Left cardiac atrium (tissue), 4 donors: ENCODE results near the gene FGFRL1. TPM values are rescaled to one million over a fixed set of nuclear protein-coding genes. Genes with fewer than 3 reads are reported as not detected.

Experiments
- ATAC-seq, 2 donors: fragments of 200-7000 bp; cut with Tn5 transposase; one replicate each; pipeline ENCODE4 v1.9.1; 2020; ENCODE audit warnings: mild to moderate bottlenecking in 2 of 2, moderate library complexity in 2 of 2
- DNase-seq: peaks from one replicate; pipeline ENCODE4 v3.0.0-alpha.2; 2020
- intact Hi-C, 2 donors: fragments of 100-400 bp; cut with DNase I; formaldehyde crosslinking; loops; one replicate each; pipeline versions ENCODE4 v1.14.1 to v1.15.1; 2022 to 2023
- total RNA-seq, 2 donors: library from RNA; stranded (reverse); fragmentation: NEBNext Ultra II Directional; extraction: Animal tissue kit (Norgen Biotek cat#: 25700); gene quantifications; one replicate each; pipeline ENCODE4 v1.2.1, GENCODE V29; 2021
- donor health status: DM: no; HTN: yes; CAD: no.
- donor health status: DM: no; HTN: yes; CAD: no; lungs with severe emphysema.
- donor health status: DM: yes; HTN: yes; CAD: no.
- donor health status: Dilated cardiomyopathy.

Gene FGFRL1
- total RNA-seq, 2 donors from 2014 or later: 21.6 to 29.0 TPM

DNA sequence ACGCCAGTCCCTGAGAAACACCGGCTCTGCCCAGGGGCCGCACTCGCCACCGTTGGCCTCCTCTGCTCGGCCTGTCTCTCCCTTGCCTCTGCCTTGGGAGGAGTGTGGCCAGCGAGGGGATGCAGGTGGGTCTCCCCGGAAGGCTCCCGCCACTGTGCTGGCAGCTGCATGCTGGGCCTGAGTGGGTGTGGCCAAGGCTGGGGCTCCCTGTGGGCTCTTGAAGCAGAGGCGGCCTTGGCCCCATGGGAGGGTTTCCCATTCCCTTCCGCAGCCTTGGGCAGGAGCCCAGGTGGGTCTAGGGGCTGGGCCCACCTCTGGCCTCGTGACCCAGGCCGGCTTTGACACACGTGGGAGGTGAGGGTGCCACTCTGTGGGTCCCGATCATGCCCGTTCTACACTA lies 19.1 kb downstream of the FGFRL1 start:
- ATAC-seq: no peak
- intact Hi-C loops: no loop called here
- no peak for DNase-seq

DNA sequence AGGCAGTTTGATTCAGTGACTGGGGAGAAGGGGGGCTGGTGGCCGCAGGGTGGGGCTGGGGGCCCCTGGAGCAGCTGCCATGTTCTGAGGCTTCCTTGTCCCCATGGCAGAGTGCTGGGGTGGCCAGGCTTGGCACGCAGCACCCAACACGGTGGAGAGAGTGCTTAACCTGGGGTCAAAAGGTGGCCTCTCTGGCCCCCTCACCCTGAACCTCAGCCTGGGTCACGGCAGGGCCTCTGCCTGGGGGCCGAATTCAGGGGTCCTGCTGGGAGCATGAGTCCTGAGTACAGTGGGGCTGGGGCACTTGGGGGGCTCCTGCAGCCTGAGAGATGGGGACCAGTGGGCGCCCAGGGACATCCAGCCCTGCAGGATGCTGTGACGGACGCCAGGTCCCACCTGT lies 19.9 kb downstream of the FGFRL1 start:
- intact Hi-C loops: no loop called here
- DNase-seq: no peak
- ATAC-seq: no peak

DNA sequence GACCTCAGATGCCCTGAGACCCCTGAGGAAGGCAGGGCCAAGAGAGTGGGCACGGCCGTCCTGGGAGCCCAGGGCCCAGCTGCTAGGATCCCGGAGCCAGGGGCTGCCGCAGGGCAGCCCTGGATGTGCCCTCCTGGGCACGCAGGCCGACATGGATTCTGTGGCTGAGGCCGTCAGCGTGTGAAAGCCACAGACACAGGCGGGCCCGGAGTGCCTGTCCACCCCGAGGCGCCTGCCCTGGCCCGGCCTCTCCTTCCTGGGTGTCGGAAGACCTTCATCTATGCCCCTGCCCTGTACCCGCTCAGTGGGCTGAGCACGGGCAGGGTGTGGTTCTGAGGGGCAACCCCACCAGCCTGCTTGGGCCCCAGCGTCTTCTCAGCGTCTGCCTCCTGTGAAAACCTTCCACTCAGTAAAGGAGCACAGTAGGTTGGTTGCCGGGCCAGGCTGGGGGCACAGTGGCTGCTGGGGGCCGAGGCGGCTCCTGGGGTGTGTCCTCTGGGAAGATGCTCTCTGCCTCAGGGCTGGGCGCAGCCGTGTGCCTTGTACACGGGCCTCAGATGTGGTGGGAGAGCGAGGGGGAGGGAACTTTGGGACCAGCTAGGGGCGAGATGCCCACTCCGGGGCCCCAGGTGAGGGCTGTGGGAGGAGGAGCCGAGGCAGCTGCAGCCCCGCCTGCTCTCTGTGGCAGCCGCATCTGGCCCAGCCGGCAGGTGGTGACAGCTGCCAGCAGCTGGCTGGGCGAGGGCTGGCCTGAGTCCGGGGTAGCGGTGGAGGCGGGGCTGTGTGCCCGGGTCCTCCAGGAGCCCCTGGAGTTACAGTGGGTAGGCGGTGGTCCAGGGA lies 20.8 kb downstream of the FGFRL1 start:
- ATAC-seq (no peak), DNase-seq (no peak)
- intact Hi-C loops: no loop called here

DNA sequence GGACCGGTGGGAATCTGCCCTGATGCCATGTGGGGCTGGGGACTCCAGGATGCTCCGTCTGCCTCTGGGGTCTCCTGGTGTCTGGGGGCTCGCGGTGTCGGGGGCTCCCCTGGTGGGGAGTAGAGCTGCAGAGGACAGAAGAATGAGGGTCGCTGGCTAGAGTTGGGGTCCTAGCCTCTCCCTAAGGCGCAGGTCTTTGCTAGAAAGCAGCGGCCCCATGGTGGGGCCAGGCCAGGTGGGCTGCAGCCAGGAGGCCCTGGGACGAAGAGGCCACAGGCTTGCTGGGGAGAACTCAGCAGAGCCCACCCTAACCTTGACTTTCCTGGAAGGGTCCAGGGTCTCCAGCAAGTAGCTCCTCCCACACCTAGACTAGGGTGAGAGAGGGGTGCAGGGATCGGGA lies 21.4 kb downstream of the FGFRL1 start:
- DNase-seq (no peak), ATAC-seq (no peak)
- intact Hi-C loops: no loop called here

DNA sequence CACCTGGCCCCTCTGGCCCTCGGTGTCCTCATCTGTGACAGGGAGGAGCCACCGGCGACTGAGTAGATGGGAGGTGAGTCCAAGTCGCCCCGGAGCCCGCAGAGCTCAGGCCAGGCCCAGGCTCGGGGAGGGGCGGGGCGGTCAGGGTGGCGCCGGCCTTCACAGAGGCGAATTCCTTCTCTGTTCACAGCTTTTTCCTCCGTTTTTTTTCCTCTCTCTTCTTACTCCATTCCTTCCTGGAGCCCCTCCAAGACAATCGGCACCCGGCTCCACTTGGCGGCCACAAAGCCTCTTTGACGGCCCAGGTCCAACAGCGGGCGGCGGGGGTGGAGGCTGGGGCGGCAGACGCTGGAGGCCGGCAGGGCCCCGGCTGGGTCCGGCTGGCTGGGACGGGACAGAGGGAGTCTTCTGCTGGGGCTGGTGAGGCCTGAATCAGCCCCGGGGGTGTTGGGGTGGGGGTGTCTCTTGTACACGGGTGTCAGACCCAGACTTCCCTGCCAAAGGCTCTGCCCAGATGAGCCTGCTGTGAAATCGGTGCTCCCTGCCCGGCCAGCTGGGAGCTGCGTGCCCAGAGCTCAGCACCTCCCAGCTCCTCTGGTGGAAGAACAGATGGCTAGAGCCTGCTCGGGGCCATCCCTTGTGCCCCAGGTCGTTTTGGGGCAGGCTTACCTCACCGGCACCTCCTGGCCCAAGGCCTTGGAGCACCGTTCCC lies 22.6 kb downstream of the FGFRL1 start:
- intact Hi-C loops: no loop called here
- DNase-seq (peak; percentile 78), ATAC-seq (peak; percentile 42 to 63)

DNA sequence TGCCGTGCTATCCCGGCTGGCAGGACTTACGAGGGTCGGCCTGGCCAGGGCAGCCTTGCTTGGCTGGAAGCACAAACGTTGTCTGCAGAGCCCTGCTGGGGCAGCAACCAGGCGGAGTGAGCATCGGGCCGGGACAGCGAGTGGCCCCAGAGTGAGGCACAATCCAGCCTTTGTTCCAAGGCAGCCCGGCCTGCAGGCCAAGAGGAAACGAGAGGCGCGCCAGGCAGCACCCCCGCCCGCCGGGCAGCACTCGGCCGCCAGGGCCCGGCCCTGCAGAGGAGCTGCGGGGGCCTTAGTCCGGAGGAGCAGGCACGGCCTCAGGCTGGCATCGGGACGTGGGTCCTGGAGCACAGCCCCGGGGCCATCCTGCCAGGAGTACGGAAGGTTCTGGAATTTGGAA lies 24.1 kb downstream of the FGFRL1 start:
- ATAC-seq (peak; percentile 39 to 49), DNase-seq (peak; percentile 67)
- intact Hi-C loops: no loop called here

DNA sequence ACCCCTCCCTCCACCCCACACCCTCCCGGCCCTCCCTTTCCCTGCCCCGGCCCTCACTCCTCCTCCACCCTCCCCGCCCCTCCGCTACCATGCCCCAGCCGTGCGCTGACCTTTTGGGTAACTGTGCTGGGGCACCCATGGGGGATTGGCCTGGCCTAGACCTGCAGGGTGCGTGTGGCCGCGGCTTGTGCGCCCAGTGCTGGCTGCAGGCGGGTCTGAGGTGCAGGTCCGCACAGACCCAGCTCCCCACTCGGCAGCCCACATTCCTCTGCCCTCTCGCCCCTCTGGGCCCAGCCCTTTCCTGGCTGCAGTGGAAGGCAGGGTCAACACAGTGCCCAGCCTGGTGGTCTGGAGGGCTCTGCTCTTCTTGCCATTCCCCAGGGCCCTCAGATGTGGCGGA lies 24.7 kb downstream of the FGFRL1 start:
- intact Hi-C loops: no loop called here
- DNase-seq (no peak), ATAC-seq (peak in 1 of 2 donors; percentile 0)

DNA sequence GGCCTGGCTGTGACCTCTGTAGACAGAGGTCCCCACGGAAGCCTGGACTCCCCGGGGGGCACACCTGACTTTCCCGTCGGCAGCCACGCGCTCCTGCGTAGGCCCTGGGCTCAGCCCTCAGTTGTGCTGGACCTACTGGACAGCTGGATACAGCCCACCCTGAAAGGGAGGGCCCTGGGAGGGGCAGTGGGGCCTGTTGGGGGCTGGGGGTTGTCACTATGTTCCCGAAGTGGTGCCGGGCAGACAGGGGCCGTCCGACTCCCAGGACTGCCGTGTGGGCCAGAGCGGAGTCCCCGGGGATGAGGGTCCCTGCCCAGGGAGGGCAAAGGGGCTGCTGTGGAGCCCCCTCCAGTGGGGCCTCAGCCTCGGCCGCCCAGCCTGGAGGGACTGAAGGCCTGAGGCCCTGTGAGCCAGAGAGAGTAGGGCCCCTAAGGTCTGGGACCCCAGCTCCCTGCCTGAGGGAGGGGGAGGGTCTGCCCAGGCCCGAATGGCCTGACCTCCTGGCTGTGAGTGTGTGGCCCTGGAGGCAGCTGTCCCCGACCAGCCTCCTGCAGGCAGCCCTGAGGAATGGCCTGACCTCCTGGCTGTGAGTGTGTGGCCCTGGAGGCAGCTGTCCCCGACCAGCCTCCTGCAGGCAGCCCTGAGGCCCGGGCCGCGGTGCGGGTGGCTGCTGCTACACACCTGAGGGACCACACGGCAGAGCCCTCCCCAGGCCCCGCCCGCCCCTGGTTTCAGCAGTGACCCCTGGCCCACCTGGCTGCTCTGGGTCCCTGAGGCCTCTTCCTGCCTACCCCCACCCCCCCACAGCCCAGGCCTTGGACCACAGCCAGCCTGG lies 25.8 kb downstream of the FGFRL1 start:
- ATAC-seq: no peak
- intact Hi-C loops: no loop called here

DNA sequence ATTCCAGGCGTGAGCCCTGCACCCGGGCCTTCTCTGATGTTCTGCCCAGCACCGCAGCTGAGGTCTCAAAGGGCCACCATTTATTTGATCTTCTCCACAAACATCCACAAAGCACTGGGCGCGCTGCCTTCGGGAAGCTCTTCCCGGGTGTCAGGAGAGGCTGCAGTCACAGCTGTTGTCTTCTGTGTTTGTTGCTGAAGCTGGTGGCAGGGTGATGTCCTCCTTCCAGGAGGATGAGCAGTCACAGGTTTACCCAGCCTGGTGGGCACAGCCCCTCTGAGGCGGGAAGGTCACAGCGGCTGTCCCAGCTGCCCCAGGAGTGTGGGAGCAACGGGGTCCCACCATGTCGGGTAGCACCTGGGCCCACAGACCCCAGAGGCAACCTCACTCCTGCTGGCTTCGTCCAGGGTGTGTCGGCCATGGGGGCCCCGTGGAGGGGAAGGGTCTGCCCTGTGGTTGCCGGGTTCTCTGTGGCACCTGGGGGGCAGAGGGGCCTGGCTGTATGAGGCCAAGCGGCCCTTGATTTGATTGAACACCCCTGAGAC lies 27.6 kb downstream of the FGFRL1 start:
- intact Hi-C loops: no loop called here
- DNase-seq: no peak
- no peak for ATAC-seq

More for the DNA sequence above, 25.8 kb downstream of the FGFRL1 start:
- DNase-seq: no peak

DNA sequence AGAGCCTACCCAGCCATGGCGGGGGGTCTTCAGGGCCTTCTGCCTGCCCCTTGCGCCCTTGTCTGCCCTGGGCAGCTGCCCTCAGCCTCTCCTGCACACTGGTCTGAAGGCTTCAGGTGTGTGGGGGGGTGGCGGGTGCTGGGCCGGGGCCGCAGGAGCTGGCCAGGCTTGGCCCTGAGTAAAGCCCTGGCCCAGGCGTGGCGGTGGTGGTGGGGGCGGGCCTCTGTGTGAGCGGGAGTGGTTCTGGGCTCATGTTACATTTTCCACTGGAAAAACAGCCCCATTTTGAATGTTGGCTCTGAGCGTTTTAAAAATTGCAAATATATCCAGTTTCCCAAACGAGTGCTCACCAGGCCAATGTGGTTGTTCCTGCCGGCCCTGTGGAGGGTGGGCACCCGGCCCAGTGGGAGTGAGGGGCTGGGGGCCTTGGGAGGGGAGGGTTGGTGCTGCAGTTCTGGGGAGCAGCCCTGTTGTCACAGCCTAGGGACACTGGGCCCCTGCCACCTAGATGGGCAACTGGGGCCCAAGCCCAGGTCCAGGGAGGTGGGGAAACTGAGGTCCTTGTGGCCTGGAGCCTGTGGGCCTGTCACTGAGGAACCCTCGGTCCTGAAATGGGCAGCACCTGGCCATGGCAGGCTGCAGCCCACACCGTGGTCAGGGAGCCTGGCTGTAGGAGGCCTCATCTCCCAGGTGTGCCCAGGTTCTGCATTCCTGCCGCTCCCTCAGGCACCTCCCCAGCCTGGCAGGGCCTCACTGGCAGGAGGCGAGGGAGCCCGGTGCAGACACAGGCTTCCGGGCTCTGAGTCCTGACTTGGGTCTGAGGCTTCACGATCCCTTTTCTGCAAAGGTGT lies 28.3 kb downstream of the FGFRL1 start:
- ATAC-seq (peak; percentile 20 to 28), DNase-seq (peak; percentile 65)
- intact Hi-C loops: no loop called here

DNA sequence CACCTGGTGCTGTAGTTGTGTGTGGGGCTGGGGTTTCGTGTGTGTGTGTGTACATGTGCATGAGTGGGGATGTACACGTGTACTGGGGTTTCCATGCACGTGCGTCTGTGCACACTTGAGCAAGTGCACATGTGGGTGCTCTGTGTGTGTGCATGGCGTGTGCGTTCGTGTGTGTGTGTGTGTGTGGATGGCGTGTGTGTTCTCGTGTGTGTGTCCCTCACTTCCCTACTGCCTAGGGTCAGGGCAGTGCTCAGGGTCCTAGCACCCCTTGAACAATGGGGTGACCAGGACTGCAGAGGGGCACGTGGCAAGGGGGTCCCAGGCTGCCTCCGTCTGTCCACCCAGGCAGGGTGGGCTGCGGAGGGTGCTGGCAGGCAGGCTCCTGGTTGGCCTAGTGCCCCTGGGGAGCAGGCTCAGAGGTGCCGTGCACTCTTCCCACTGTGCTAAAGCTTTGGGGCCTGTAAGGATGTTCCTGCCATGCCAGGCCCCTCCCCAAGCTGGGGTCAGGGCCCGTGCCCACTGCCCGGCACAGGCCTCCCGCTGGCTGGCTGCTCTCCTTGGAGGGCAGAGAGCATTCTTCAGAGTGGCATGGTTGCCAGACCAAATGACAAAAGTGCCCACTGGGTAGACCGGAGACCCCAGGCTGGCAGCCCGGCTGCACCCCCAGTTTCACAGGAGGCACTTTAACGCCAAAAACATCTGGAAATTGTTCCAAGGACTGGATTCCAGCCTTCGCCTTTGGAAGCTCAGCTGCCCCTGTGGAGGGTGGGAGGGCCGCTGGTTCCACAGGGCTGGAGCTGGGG lies 29.1 kb downstream of the FGFRL1 start:
- intact Hi-C loops: no loop called here
- no peak for ATAC-seq
- no peak for DNase-seq

DNA sequence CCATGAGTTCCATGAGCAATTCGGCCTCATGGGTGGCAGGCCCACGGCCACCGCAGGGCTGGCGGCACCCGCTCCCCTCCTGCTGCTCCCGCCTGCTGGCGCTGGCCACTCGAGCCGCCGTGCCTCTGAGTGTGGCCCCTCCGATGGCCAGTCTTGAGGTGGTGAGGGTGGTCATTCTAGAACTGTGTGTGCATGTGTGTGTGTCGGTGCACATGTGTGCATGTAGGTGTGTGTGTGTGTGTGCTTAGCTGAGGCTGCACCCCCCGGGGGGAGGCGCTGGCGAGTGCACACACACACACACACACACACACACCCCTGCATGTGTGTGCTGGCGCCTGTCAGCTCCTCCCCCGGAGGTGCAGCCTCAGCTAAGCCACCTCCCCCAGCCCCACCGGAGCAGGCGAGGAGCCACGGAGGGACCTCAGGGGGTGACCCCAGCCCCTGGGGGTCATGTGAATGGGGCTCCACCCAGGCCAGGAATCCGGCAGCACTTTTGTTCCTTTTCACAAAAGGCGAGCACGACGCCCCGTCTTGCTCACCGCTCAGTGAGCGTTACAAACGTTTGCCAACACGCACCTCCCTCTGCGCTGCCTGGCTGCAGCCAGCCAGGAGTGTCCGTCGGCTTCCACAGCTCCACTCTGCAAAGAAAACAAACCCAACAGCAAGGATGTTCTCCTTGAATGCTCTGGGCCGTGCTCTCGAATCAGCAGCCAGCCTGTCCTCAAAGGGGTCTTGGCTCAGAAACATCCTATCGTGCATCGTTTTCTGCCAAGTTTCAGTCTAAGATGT lies 29.9 kb downstream of the FGFRL1 start:
- peak in 1 of 2 donors; percentile 2 for ATAC-seq
- intact Hi-C loops: no loop called here
- no peak for DNase-seq

DNA sequence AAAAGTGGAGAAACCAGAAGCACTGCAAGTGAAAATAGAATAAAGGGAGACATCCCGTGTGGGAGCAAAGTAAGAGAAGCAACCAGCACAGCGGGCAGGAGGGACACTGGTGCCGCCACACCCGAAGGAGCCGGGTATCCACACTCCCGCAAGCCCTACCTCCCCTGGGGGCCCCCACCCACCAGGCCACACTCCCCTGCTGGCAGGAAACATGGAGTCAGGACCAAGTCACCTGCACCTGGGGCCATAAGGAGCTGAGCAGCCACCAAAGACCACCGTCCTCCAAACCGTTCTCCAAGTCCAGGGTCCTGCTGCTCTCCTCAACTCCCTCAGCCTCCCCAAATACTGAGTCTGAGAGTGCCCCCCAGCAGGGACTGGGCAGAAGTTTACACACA lies 30.5 kb downstream of the FGFRL1 start:
- DNase-seq (no peak), ATAC-seq (no peak)
- intact Hi-C loops: no loop called here

DNA sequence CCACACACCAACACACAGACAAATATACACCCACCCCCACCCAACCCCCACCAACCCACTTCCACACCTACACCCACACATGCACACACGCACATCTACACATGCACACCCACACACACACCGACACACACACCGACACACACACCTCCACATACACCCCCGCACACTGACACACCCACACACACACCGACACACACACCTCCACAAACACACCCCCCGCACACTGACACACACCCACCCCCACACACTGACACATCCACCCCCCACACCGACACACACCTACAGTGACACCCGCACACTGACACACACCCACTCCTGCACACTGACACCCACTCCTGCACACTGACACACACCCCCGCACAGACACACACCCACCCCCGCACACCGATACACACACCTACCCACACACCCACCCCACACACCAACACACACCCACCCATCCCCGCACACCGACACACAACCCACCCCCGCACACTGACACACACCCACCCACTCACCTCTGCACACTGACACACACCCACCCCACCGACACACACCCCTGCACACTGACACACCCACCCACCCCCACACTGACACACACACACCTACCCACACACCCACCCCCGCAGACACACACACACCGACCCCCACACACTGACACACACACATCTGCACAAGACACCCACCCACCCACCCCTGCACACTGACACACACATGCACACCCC lies 31.1 kb downstream of the FGFRL1 start:
- ATAC-seq (no peak), DNase-seq (peak; percentile 24)
- intact Hi-C loops: no loop called here

DNA sequence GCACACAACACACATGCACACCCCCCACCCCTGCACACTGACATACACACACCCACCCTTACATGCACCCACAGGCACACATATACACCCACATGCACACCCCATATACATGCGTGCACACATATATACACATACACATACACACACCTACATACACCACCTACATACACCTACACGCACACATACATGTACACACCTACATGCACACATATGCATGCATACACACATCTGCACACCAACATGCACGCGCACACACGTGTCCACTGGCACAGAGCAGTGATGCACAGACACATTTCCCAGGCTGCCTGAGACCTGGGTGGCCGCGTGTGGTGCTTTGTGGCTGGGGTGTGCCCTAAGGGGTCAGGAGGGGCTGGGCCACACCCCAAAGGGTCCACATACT lies 31.7 kb downstream of the FGFRL1 start:
- no peak for ATAC-seq
- intact Hi-C loops: no loop called here
- no peak for DNase-seq

DNA sequence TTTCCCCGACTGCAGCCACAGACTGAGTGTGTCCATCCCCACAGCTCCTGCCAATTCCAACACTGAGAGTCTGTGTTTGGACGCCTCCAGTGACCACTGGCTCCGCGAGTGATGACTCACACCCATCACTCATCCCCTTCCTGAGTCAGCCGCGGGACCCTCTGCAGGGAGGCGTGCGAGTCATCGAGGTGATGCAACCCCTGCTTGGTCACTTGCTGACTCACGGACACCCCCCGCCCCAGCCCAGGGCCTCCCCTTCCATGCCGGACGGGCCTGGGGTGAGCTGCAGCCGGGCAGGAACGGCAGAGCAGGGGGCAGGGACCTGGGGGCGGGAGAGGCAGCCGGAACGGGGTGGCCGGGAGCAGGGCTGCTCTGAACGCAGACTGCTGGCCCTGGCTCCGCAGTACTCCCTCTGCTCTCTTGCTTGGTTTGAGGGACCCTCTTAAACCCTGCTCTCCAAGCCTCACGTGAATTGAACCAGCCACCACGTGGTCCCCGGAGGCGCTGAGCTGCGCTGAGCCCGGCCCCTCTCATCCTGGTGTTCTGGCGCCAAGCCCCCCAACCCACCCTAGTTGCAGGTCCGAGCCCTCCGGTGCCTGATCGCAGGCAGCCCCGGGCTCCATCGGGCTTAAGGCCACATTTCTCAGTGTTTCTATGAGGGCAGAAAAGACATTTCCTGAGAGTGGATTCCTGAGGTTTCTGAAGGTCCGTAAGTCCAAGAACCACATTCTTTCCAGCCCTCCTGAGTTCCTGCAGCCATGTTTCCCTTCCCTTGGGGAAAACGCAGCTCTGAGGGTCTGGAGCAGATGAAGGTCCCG lies 32.4 kb downstream of the FGFRL1 start:
- peak; percentile 80 to 92 for ATAC-seq
- peak; percentile 95 for DNase-seq
- intact Hi-C loops: no loop called here
